ENCODE results near the gene COL5A3. TPM values are rescaled to one million over a fixed set of nuclear protein-coding genes. Genes with fewer than 3 reads are reported as not detected.

The COL5A3 gene
- total RNA-seq (2014; rRNA removed; shearing (Covaris generic)) (not detected in 2 replicates), total RNA-seq (2022) (not detected in 2 replicates), Bru-seq, nascent RNA (not detected), BruChase-seq, experiment 1, labeled RNA remaining after a 6-hour chase (not detected), BruChase-seq, experiment 2, labeled RNA remaining after a 2-hour chase (not detected)
- long read RNA-seq = 0 reads

DNA sequence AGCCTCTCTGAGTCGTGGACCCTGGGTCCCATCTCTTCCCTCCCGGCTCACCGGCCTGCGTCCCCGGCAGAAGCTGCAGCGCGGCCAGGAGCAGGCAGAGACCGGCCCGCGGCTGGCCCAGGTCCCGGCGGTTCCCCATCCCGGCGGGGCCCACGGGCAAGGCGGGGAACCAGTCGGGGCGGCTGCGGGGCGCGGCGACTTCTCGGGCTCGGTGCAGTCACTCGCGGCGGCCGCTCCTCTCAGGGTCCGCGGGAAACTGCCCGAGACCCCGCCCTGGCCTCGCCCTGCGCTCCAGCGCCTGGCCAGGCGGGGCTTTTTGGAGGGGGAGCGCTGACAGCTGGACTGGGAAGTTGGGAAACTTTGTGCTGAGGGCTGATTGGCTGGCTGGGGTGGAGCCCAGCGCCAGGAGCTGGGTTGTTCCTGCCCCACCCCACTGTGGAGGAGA lies at the start of gene COL5A3:
Gene COL5A3 (minus strand): TSS at position 258 of the 445 bp plus-strand sequence. CDS start 119 bp downstream, at position 139.
- CTCF ChIA-PET (ENCODE audit: unreplicated experiment) = no interaction called here
- no peak for TF ChIP-seq CTCF (conservative IDR thresholded peaks at IDR 0.05; ENCODE audit: low read length)
- no peak for TF ChIP-seq EZH2phosphoT487 (IDR thresholded peaks at IDR 0.05; ENCODE audit: borderline replicate concordance, low read depth, low read length)
- H3K79me2 ChIP-seq (ENCODE audit: insufficient read depth, low read depth, low read length) = no peaks in the 10 kb centered on the region
- no peaks in the 10 kb centered on the region for H3K36me3 ChIP-seq (ENCODE audit: insufficient read depth, low read length)
- H3K9me2 ChIP-seq (ENCODE audit: insufficient read depth, low read length) = no peaks in the 10 kb centered on the region
- H3K4me3 ChIP-seq (ENCODE audit: low read depth, low read length, poor library complexity, severe bottlenecking) = no peak within 1 kb of the TSS
- no peak for DNase-seq (ENCODE audit: low spot score)
- no peak within 1 kb of the TSS for H3K4me2 ChIP-seq (ENCODE audit: low read length)
- no peaks in the 10 kb centered on the region for H4K20me1 ChIP-seq (ENCODE audit: insufficient read depth, low read length)
- POLR2A ChIA-PET = interaction anchor here (0.6 kb wide), 1 partner anchor 12 kb away, joined by 4 read pairs; no protein-coding TSS in a partner anchor
- no peaks in the 10 kb centered on the region for H3K9me3 ChIP-seq (ENCODE audit: low read length)
- BruUV-seq (replicated peaks) = no TSS peak
- intact Hi-C loops (cut with micrococcal nuclease; ENCODE audit: unreplicated experiment) = no loop called here
- H3K4me1 ChIP-seq (ENCODE audit: insufficient read depth, low read length, poor library complexity, severe bottlenecking) = no peaks in the 10 kb centered on the region
- no peak within 1 kb of the TSS for H3K27ac ChIP-seq (ENCODE audit: low read depth, low read length, poor library complexity, severe bottlenecking)
- no peak within 1 kb of the TSS for H2AFZ ChIP-seq (ENCODE audit: low read length)

DNA sequence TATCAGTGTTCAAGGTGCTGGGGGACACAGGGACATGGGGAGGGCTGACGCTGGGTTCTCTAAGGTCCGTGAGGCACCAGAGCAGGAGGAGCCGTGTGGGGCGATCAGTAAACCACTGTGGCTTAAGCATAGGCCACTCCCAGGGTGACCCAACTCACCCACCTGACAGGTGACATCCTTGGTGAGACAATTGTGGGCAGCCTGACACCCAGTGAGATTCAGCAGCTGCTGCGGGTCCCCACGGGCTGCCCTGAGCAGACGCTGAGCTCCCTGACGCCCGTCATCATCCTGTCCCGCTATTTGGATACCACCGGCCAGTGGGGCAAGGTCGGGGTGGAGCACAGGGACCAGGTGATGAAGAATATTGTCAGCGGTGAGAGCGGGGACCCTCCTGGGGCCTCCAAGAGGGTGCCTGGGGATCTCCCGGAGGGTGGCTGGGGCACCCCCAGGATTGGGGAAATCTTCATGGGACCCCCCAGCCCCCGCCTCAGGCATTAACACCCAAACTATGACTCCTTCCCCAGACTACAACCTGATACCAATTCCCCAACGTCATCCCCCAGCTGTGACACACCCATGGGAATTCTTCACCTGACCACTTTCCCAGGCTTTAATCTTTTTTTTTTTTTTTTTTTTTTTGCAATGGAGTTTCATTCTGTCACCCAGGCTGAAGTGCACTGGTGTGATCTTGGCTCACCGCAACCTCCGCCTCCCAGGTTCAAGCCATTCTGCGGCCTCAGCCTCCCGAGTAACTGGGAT lies 42.5 kb upstream of the COL5A3 start:
- no peak for TF ChIP-seq CTCF (conservative IDR thresholded peaks at IDR 0.05; ENCODE audit: low read length)
- no peak for TF ChIP-seq EZH2phosphoT487 (IDR thresholded peaks at IDR 0.05; ENCODE audit: borderline replicate concordance, low read depth, low read length)
- ChIA-PET POLR2A (no interaction called here), CTCF (ENCODE audit: unreplicated experiment) (no interaction called here)
- intact Hi-C loops (cut with micrococcal nuclease; ENCODE audit: unreplicated experiment) = no loop called here
- H3K4me1 ChIP-seq (ENCODE audit: insufficient read depth, low read length, poor library complexity, severe bottlenecking) = no peaks in the 10 kb centered on the region
- H3K79me2 ChIP-seq (ENCODE audit: insufficient read depth, low read depth, low read length) = no peaks in the 10 kb centered on the region
- no TSS peak for BruUV-seq (replicated peaks)
- no peak overlapping the region for H3K27ac ChIP-seq (ENCODE audit: low read depth, low read length, poor library complexity, severe bottlenecking)
- H3K9me2 ChIP-seq (ENCODE audit: insufficient read depth, low read length) = no peaks in the 10 kb centered on the region
- H3K9me3 ChIP-seq (ENCODE audit: low read length) = no peaks in the 10 kb centered on the region
- H3K36me3 ChIP-seq (ENCODE audit: insufficient read depth, low read length) = no peaks in the 10 kb centered on the region
- no peak for DNase-seq (ENCODE audit: low spot score)
- no peak overlapping the region for H2AFZ ChIP-seq (ENCODE audit: low read length)
- no peak overlapping the region for H3K4me3 ChIP-seq (ENCODE audit: low read depth, low read length, poor library complexity, severe bottlenecking)
- no peaks in the 10 kb centered on the region for H4K20me1 ChIP-seq (ENCODE audit: insufficient read depth, low read length)
- no peak overlapping the region for H3K4me2 ChIP-seq (ENCODE audit: low read length)

DNA sequence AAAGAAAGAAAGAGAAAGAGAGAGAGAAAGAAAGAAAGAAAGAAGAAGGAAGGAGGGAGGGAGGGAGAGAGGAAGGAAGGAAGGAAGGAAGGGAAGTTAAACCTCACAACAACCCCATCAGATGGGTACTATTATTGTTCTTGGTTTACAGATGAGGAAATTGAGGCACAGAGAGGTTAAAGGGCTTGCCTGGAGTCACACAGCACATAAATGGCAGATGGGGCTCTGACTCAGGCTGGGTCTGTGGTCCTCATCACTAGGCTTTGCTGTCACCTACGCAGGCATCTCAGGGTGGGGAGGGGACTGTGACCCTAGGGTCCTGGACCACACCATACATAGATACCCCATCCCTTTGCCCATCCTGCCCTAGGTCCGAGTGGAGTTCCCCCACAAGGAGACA lies 39.3 kb upstream of the COL5A3 start:
- H3K4me3 ChIP-seq (ENCODE audit: low read depth, low read length, poor library complexity, severe bottlenecking) = no peak overlapping the region
- no peaks in the 10 kb centered on the region for H3K9me3 ChIP-seq (ENCODE audit: low read length)
- ChIA-PET CTCF (ENCODE audit: unreplicated experiment) (no interaction called here), POLR2A (no interaction called here)
- H3K9me2 ChIP-seq (ENCODE audit: insufficient read depth, low read length) = no peaks in the 10 kb centered on the region
- H4K20me1 ChIP-seq (ENCODE audit: insufficient read depth, low read length) = no peaks in the 10 kb centered on the region
- no peak overlapping the region for H3K27ac ChIP-seq (ENCODE audit: low read depth, low read length, poor library complexity, severe bottlenecking)
- H3K4me2 ChIP-seq (ENCODE audit: low read length) = no peak overlapping the region
- intact Hi-C loops (cut with micrococcal nuclease; ENCODE audit: unreplicated experiment) = no loop called here
- H2AFZ ChIP-seq (ENCODE audit: low read length) = no peak overlapping the region
- no peaks in the 10 kb centered on the region for H3K36me3 ChIP-seq (ENCODE audit: insufficient read depth, low read length)
- no peaks in the 10 kb centered on the region for H3K79me2 ChIP-seq (ENCODE audit: insufficient read depth, low read depth, low read length)
- DNase-seq (ENCODE audit: low spot score) = no peak
- TF ChIP-seq EZH2phosphoT487 (IDR thresholded peaks at IDR 0.05; ENCODE audit: borderline replicate concordance, low read depth, low read length) (no peak), CTCF (conservative IDR thresholded peaks at IDR 0.05; ENCODE audit: low read length) (no peak)
- no TSS peak for BruUV-seq (replicated peaks)
- H3K4me1 ChIP-seq (ENCODE audit: insufficient read depth, low read length, poor library complexity, severe bottlenecking) = no peaks in the 10 kb centered on the region

Measured in OCI-LY7 (cell line).